HUES48 (cell line): ENCODE results near the gene THEMIS2.
"Not testable (repeated sequence)": the region's sequence is repeated elsewhere in the genome, so short reads cannot be mapped to it uniquely, and the experiment has no call there.

Experiments
- H3K27ac ChIP-seq: one replicate; pipeline ENCODE4 v1.7.0; 2013; ENCODE audit warnings: low read depth, low read length, inconsistent platforms
- H3K27me3 ChIP-seq: 2 replicates; pipeline ENCODE4 v1.6.1; 2013; ENCODE audit warnings: mild to moderate bottlenecking, low read length; ENCODE audit not compliant: control insufficient read depth, insufficient read depth
- H3K36me3 ChIP-seq: 2 replicates; pipeline ENCODE4 v1.6.1; 2013; ENCODE audit warnings: low read length; ENCODE audit not compliant: control insufficient read depth, insufficient read depth
- H3K4me1 ChIP-seq: 2 replicates; pipeline ENCODE4 v1.6.1; 2013; ENCODE audit warnings: mild to moderate bottlenecking, low read length; ENCODE audit not compliant: control insufficient read depth, insufficient read depth
- H3K4me3 ChIP-seq: 2 replicates; pipeline ENCODE4 v1.5.1; 2013; ENCODE audit warnings: mild to moderate bottlenecking, low read depth, low read length
- H3K9ac ChIP-seq: 2 replicates; pipeline ENCODE4 v1.6.1; 2013; ENCODE audit warnings: mild to moderate bottlenecking, low read depth, low read length, moderate library complexity
- H3K9me3 ChIP-seq: 2 replicates; pipeline ENCODE4 v1.6.1; 2013; ENCODE audit warnings: low read length; ENCODE audit not compliant: control insufficient read depth, insufficient read depth

Gene THEMIS2

DNA sequence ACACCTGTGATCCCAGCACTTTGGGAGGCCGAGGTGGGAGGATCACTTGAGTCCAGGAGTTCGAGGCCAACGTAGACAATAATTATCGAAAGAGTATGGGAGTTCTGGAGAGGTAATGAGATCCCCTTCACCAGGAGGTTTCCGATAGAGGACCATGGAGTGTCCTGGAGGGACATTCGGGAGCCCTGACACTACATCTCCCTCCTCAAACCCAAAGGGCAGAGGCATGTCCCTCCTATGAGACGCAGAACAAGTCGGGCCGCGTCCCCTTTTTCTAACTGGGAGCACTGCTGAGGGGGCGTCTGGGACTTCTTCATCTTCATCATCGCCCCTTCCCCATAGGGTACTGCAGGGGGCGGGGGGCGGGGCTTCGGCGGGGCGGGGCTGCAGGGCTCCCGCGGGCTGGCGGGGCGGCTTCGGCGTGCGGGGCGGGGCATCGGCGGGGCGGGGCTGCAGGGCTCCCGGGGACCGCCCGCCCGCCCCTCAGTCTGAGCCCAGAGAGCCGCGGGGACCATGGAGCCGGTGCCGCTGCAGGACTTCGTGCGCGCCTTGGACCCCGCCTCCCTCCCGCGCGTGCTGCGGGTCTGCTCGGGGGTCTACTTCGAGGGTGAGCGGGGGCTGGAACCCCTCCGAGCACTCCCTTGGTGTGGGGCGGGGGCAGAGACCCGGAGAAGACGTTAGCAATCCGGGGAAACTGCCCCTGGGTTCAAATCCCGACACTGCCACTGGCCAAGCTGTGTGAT lies at the start of gene THEMIS2:
Gene THEMIS2 (plus strand): TSS at position 486 of the 743 bp plus-strand sequence. CDS start 28 bp downstream, at position 514.
- Histone ChIP-seq H3K27ac (no peak within 1 kb of the TSS), H3K4me1 (no peaks in the 10 kb centered on the region), H3K9ac (peak within 1 kb of the TSS; percentile 10; the same call in 1 of the 2 replicates)

DNA sequence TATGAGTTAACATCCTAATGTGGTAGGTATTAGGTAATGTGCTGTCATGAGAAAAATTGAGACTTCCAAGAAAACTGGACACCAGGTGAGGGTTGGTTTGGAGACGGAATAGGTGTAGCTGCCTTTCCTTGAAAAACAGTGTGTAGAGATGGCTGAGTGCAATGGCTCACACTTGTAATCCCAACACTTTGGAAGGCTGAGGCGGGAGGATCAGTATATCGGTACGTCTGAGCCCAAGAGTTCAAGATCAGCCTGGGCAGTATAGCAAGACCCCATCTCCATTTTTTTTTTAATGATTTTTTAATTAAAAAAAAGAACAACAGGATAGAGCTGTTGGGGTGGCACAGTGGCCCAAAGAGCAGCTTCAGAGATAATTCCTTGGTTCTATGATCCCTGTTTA lies 48.6 kb upstream of the THEMIS2 start:
- H3K27me3 ChIP-seq, result no peaks in the 10 kb centered on the region
- no peak overlapping the region for H3K9ac ChIP-seq
- H3K9me3 ChIP-seq, result no peaks in the 10 kb centered on the region
- no peak overlapping the region for H3K27ac ChIP-seq
- H3K36me3 ChIP-seq, result peaks cover 8% of the 10 kb centered on the region; the same call in 1 of the 2 replicates
- no peaks in the 10 kb centered on the region for H3K4me1 ChIP-seq
- no peak overlapping the region for H3K4me3 ChIP-seq

More for the DNA sequence above, at the start of gene THEMIS2:
- H3K36me3 ChIP-seq, result no peaks in the 10 kb centered on the region
- no peaks in the 10 kb centered on the region for H3K27me3 ChIP-seq
- H3K9me3 ChIP-seq, result no peaks in the 10 kb centered on the region
- H3K4me3 ChIP-seq, result peak within 1 kb of the TSS; percentile 84

DNA sequence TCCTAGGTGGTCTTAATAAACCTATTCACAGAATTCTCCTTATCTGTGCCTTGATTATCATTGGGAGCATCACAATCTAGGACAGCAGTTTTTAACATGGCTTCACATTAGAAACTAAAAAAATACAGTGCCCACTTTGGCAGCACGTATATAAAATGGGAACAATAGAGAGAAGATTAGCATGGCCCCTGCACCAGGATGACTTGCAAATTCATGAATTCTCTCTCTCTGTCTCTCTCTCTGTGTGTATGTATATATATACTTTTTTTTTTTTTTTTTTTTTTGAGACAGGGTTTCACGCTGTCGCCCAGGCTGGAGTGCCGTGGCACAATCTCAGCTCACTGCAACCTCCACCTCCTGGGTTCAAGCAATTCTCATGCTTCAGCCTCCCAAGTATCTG lies 47.9 kb upstream of the THEMIS2 start:
- no peak overlapping the region for H3K4me3 ChIP-seq
- H3K9me3 ChIP-seq, result no peaks in the 10 kb centered on the region
- H3K27ac ChIP-seq, result no peak overlapping the region
- H3K9ac ChIP-seq, result no peak overlapping the region
- peaks cover 7% of the 10 kb centered on the region; the same call in 1 of the 2 replicates for H3K36me3 ChIP-seq
- H3K27me3 ChIP-seq, result no peaks in the 10 kb centered on the region
- no peaks in the 10 kb centered on the region for H3K4me1 ChIP-seq

DNA sequence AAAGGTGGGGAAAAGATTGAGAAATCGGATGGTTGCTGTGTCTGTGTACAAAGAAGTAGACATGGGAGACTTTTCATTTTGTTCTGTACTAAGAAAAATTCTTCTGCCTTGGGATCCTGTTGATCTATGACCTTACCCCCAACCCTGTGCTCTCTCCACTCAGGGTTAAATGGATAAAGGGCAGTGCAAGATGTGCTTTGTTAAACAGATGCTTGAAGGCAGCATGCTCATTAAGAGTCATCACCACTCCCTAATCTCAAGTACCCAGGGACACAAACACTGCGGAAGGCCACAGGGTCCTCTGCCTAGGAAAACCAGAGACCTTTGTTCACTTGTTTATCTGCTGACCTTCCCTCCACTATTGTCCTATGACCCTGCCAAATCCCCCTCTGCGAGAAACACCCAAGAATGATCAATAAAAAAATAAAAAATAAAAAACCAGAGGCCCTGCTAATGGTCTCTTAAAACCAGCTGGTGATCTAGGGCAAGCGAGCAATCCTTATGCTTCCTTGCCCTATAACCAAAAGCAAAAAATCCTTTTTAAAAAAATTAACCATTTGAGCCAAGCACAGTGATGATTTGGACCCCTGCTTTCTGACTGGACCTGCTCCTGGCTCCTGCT lies 42.9 kb upstream of the THEMIS2 start:
- Histone ChIP-seq H3K36me3 (peaks cover 22% of the 10 kb centered on the region), H3K27ac (peak overlapping the region; percentile 48)
- not testable (repeated sequence) for H3K4me3 ChIP-seq, H3K9ac ChIP-seq, H3K27me3 ChIP-seq, H3K4me1 ChIP-seq, H3K9me3 ChIP-seq

DNA sequence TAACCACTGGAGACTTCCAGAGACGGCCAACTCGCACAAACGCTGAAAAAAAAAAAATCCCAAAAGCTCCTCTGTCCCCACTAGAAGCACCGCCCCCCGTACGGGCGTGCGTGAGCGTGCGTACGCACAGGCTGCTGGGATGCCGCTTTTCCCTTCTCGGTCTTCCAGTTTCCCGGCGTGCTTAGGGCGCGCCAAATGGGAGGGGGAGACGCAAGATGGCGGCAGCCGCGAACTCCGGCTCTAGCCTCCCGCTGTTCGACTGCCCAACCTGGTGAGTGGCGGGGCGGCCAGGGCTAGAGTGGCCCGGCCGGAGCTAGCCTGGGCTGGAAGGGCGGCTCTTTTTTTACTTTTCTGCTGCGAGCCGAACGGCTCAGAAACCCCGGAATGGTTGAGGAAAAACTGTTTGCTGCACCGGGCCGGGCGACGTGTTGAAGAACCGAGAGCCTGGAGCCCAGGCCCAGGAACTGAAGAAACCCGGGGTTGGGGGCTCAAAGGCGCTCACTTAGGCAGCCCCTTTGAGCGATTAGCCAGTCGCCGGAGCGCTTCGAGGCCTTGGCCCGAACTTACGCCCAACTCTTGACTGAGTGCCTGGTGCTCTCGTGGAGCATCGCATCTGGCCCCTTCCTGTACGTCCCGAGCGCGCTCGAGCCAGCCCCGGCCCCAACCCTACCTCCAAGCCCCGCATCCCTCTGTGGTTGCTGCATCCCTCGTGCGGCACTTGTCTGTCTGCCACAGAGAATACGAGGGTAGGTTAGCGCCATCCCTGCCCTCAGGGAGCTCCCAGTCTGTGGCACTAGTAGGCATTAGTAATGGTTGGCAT lies 41.5 kb upstream of the THEMIS2 start, which contains the start of gene PPP1R8:
Gene PPP1R8 (plus strand): TSS at position 162 of the 820 bp plus-strand sequence. CDS start 54 bp downstream, at position 216.
- peaks cover 7% of the 10 kb centered on the region for H3K4me1 ChIP-seq
- peak within 1 kb of the TSS; percentile 97 for H3K27ac ChIP-seq
- peak within 1 kb of the TSS; percentile 98 for H3K9ac ChIP-seq
- H3K36me3 ChIP-seq, result peaks cover 36% of the 10 kb centered on the region
- no peaks in the 10 kb centered on the region for H3K27me3 ChIP-seq
- H3K4me3 ChIP-seq, result peak within 1 kb of the TSS; percentile 91
- no peaks in the 10 kb centered on the region for H3K9me3 ChIP-seq

DNA sequence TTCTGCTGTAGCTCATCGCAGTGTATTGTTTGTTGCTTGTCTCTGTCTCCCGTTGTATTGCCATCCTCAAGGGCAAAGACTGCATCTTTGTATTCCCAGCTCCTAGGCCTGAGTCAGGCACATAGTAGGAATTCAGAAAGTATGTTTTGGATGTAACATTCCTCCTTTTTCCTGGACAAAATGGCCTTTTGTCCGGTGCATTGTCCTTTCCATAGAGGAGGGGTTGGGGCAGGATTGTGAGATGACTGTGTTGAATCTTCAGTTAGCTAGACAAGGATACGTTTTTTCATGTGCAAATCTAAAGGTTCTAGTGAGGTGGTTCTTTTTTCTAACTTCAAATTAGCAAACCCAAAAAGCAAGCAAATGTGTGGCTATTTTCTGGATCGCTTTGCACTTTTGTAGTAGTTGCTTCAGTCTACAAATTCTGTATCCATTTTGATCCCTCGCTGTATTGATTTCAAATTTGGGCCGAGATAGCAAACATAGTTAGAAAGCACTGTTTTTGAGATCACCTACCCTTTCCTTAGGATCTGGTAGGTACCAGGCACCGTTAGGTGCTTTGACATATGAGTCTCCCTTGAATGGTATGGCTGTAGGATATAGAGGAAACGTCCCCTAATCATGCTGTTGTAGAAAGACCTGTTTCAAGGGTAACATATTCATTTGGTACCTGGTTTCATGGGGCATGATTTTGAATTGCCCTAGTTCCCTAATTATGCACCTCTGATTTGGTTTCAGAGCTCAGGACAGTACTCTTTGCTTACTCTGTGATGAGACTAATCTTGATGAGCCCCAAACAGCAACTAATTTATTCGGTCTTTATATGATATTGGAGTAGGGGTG lies 40.6 kb upstream of the THEMIS2 start:
- H3K9me3 ChIP-seq, result no peaks in the 10 kb centered on the region
- H3K36me3 ChIP-seq, result peaks cover 42% of the 10 kb centered on the region
- H3K4me3 ChIP-seq, result peak overlapping the region; percentile 91
- peak overlapping the region; percentile 98 for H3K9ac ChIP-seq
- H3K27ac ChIP-seq, result peak overlapping the region; percentile 97
- H3K27me3 ChIP-seq, result no peaks in the 10 kb centered on the region
- H3K4me1 ChIP-seq, result peaks cover 7% of the 10 kb centered on the region

DNA sequence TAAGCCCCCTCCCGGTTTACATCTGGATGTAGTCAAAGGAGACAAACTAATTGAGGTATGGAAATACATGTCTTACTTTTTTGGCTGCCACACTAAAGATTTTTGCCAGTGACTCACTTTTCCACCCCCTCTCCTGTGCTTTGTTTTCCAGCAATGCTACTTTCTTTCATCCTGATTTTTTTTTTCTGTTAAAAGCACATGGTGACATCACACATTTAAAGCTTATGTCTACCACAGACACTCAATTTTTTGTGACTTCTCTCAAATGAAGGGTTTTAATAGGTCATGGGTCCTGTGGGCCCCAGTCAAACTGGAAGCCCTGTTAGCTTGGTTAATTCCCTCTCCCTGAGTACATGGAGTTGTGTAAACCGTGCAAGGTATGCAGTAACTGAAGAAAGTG lies 39.6 kb upstream of the THEMIS2 start:
- H3K27ac ChIP-seq, result no peak overlapping the region
- no peak overlapping the region for H3K9ac ChIP-seq
- no peaks in the 10 kb centered on the region for H3K27me3 ChIP-seq
- H3K4me1 ChIP-seq, result peaks cover 7% of the 10 kb centered on the region
- peaks cover 44% of the 10 kb centered on the region for H3K36me3 ChIP-seq
- no peaks in the 10 kb centered on the region for H3K9me3 ChIP-seq
- H3K4me3 ChIP-seq, result no peak overlapping the region

DNA sequence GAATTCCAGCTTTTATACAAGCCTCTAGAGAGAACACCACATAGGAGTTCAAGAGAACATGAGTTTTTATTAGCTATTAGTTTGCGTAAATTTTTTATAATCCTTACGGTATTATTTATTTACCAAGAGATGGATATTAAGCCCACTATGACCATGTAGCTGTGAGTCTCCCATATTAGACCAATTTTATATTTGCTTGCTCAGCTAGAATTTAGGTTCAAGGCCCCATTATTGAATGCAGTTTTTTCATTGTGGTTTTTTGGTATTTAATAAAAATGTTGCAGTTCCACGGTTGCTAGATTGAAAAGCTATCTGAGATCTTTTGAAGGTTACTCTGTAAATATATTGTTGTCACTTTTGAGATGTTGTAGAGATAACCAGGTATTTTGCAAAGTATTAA lies 38.9 kb upstream of the THEMIS2 start:
- Histone ChIP-seq H3K27ac (no peak overlapping the region), H3K27me3 (no peaks in the 10 kb centered on the region), H3K9ac (no peak overlapping the region), H3K9me3 (no peaks in the 10 kb centered on the region), H3K4me3 (no peak overlapping the region), H3K4me1 (peaks cover 7% of the 10 kb centered on the region), H3K36me3 (peaks cover 48% of the 10 kb centered on the region)

DNA sequence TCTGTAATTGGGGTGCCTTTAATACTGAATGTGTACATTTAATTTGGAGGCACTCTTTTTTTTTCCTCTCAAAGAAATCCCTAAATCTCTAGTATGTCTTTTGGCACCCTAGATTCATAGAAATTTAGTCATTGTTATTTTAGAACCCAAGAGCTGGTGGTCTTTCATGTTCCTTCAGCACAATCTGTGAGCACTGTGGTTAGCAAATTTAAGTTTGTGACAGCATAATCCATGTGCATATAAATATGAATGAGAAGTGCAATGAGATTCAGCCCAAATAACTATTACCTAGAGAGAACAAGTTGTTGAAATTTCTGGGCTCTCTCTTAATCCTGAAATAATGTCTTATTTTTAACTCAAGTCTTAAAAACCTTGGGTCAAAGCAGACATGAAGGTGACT lies 37.3 kb upstream of the THEMIS2 start:
- H3K27me3 ChIP-seq, result no peaks in the 10 kb centered on the region
- peaks cover 7% of the 10 kb centered on the region for H3K4me1 ChIP-seq
- peaks cover 63% of the 10 kb centered on the region for H3K36me3 ChIP-seq
- no peak overlapping the region for H3K27ac ChIP-seq
- no peaks in the 10 kb centered on the region for H3K9me3 ChIP-seq
- no peak overlapping the region for H3K9ac ChIP-seq
- no peak overlapping the region for H3K4me3 ChIP-seq

DNA sequence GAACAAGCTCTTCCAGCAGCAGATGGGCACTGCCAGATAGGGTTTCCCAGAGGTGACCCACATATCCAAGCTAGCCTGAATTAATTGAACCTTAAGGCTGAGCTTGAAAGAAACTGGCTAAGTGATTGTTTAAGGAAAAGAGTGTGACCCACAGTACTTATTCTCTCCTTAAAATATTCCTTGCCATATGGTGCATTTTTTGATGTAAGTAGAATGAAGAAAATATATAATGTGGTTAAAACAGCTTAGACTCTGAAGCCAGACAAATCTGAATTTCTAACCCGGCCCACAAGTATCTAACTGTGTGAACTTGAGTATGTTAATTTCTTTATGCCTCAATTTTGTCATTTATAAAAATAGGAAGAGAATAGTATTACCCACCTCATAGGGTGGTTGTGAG lies 36.8 kb upstream of the THEMIS2 start:
- peaks cover 7% of the 10 kb centered on the region for H3K4me1 ChIP-seq
- H3K27ac ChIP-seq, result no peak overlapping the region
- peaks cover 67% of the 10 kb centered on the region for H3K36me3 ChIP-seq
- H3K9ac ChIP-seq, result no peak overlapping the region
- no peak overlapping the region for H3K4me3 ChIP-seq
- H3K27me3 ChIP-seq, result no peaks in the 10 kb centered on the region
- H3K9me3 ChIP-seq, result no peaks in the 10 kb centered on the region
